ENCODE results near the gene MYO7B.
A peak's percentile ranks its signal among the peaks of the same experiment; 100 is the strongest.
"Not testable (repeated sequence)": the region's sequence is repeated elsewhere in the genome, so short reads cannot be mapped to it uniquely, and the experiment has no call there.

The MYO7B gene

GRCh38 chr2:127524198-127524834, 11.2 kb upstream of the MYO7B start:
- DNase-seq: not testable (repeated sequence)

- DNase-seq: peak; percentile 20
Measured at GRCh38 chr2:127525691-127526131, 9.8 kb upstream of the MYO7B start.

- DNase-seq: peak; percentile 95
Measured at GRCh38 chr2:127526132-127527000, 9.1 kb upstream of the MYO7B start, which contains the start of gene IWS1. Gene IWS1 (minus strand): TSS chr2:127526489. CDS start chr2:127526208, 281 bp downstream.

- no peak for DNase-seq
Measured at GRCh38 chr2:127527001-127527804, 8.3 kb upstream of the MYO7B start.

GRCh38 chr2:127528487-127528886, 7.0 kb upstream of the MYO7B start:
- DNase-seq: no peak

- not testable (repeated sequence) for DNase-seq
Measured at GRCh38 chr2:127529416-127529815, 6.1 kb upstream of the MYO7B start.

GRCh38 chr2:127530245-127531140, 5.0 kb upstream of the MYO7B start:
- DNase-seq: no peak

- DNase-seq: no peak
Measured at GRCh38 chr2:127531221-127531648, 4.2 kb upstream of the MYO7B start.

- DNase-seq: no peak
Measured at GRCh38 chr2:127532296-127532695, 3.2 kb upstream of the MYO7B start.

GRCh38 chr2:127535918-127536317, 435 bp downstream of the MYO7B start:
- no peak for DNase-seq

GRCh38 chr2:127536707-127537541, 1.4 kb downstream of the MYO7B start:
- no peak for DNase-seq

GRCh38 chr2:127537644-127538043, 2.2 kb downstream of the MYO7B start:
- DNase-seq: no peak

- DNase-seq: no peak
Measured at GRCh38 chr2:127541809-127542208, 6.3 kb downstream of the MYO7B start.

GRCh38 chr2:127542231-127542630, 6.7 kb downstream of the MYO7B start:
- DNase-seq: no peak

GRCh38 chr2:127543013-127543501, 7.6 kb downstream of the MYO7B start:
- DNase-seq: not testable (repeated sequence)

- DNase-seq: no peak
Measured at GRCh38 chr2:127545189-127545588, 9.7 kb downstream of the MYO7B start.

- DNase-seq: no peak
Measured at GRCh38 chr2:127545796-127546195, 10.3 kb downstream of the MYO7B start.

GRCh38 chr2:127546797-127547196, 11.3 kb downstream of the MYO7B start:
- DNase-seq: no peak

GRCh38 chr2:127551221-127551930, 15.9 kb downstream of the MYO7B start:
- DNase-seq: no peak

- DNase-seq: no peak
Measured at GRCh38 chr2:127552336-127552735, 16.9 kb downstream of the MYO7B start.
